Osteocyte (in vitro differentiated cells): ENCODE data around the gene TMEM185A. TPM values are rescaled to one million over a fixed set of nuclear protein-coding genes. Genes with fewer than 3 reads are reported as not detected.

Experiments
- DNase-seq: peaks from one replicate; pipeline ENCODE4 v3.0.0; 2021; ENCODE audit warnings: mixed read lengths; ENCODE audit not compliant: unreplicated experiment; ENCODE audit errors: extremely low spot score
- H3K27ac Mint-ChIP-seq: one replicate; pipeline ENCODE4 v1.8.0; 2021; ENCODE audit warnings: mild to moderate bottlenecking, mixed read lengths; ENCODE audit not compliant: unreplicated experiment
- H3K27me3 Mint-ChIP-seq: one replicate; pipeline ENCODE4 v1.8.0; 2021; ENCODE audit warnings: mixed read lengths; ENCODE audit not compliant: unreplicated experiment
- H3K36me3 Mint-ChIP-seq: one replicate; pipeline ENCODE4 v1.8.0; 2021; ENCODE audit warnings: mixed read lengths; ENCODE audit not compliant: unreplicated experiment
- H3K4me1 Mint-ChIP-seq: one replicate; pipeline ENCODE4 v1.8.0; 2021; ENCODE audit warnings: mixed read lengths; ENCODE audit not compliant: unreplicated experiment
- H3K4me3 Mint-ChIP-seq: one replicate; pipeline ENCODE4 v1.8.0; 2021; ENCODE audit warnings: mild to moderate bottlenecking, moderate library complexity, mixed read lengths; ENCODE audit not compliant: unreplicated experiment
- H3K9me3 Mint-ChIP-seq: one replicate; pipeline ENCODE4 v1.8.0; 2021; ENCODE audit warnings: mixed read lengths; ENCODE audit not compliant: unreplicated experiment
- CTCF ChIP-seq: fragments of 200-600 bp; sonication (generic); IDR thresholded peaks from 2 replicates; pipeline ENCODE4 v1.5.0; 2021; ENCODE audit warnings: antibody characterized with exemption, mild to moderate bottlenecking, moderate library complexity
- total RNA-seq: library from RNA; stranded (reverse); gene quantifications from 2 replicates; pipeline ENCODE4 v1.2.1, GENCODE V29; 2021

TMEM185A gene
- total RNA-seq, 1 donor from 2014 or later, result 26.5 TPM

GRCh38 chrX:149641835-149642234 lies 10.2 kb upstream of the TMEM185A start:
- H3K36me3 Mint-ChIP-seq, result no peaks in the 10 kb centered on the region
- peaks cover 5% of the 10 kb centered on the region for H3K27me3 Mint-ChIP-seq
- H3K4me1 Mint-ChIP-seq, result no peaks in the 10 kb centered on the region
- H3K27ac Mint-ChIP-seq, result no peak overlapping the region
- no peak overlapping the region for H3K4me3 Mint-ChIP-seq
- peaks cover 15% of the 10 kb centered on the region for H3K9me3 Mint-ChIP-seq
- no peak for TF ChIP-seq CTCF
- no peak for DNase-seq

GRCh38 chrX:149641432-149641831 lies 9.8 kb upstream of the TMEM185A start:
- TF ChIP-seq CTCF, result no peak
- no peak overlapping the region for H3K4me3 Mint-ChIP-seq
- H3K36me3 Mint-ChIP-seq, result no peaks in the 10 kb centered on the region
- H3K4me1 Mint-ChIP-seq, result no peaks in the 10 kb centered on the region
- peaks cover 5% of the 10 kb centered on the region for H3K27me3 Mint-ChIP-seq
- no peak overlapping the region for H3K27ac Mint-ChIP-seq
- H3K9me3 Mint-ChIP-seq, result peaks cover 15% of the 10 kb centered on the region
- no peak for DNase-seq

- Mint-ChIP-seq H3K9me3 (peaks cover 15% of the 10 kb centered on the region), H3K4me1 (no peaks in the 10 kb centered on the region), H3K4me3 (no peak overlapping the region), H3K27ac (no peak overlapping the region), H3K27me3 (peaks cover 13% of the 10 kb centered on the region), H3K36me3 (no peaks in the 10 kb centered on the region)
- TF ChIP-seq CTCF, result no peak
- no peak for DNase-seq
Observed at GRCh38 chrX:149639568-149639967, 8.0 kb upstream of the TMEM185A start.

GRCh38 chrX:149638860-149639259 lies 7.3 kb upstream of the TMEM185A start:
- Mint-ChIP-seq H3K4me3 (no peak overlapping the region), H3K36me3 (no peaks in the 10 kb centered on the region), H3K4me1 (no peaks in the 10 kb centered on the region), H3K9me3 (peaks cover 15% of the 10 kb centered on the region), H3K27me3 (peaks cover 15% of the 10 kb centered on the region), H3K27ac (no peak overlapping the region)
- no peak for TF ChIP-seq CTCF
- no peak for DNase-seq

- Mint-ChIP-seq H3K4me3 (no peak overlapping the region), H3K27ac (no peak overlapping the region), H3K4me1 (peaks cover 17% of the 10 kb centered on the region), H3K27me3 (peaks cover 12% of the 10 kb centered on the region), H3K9me3 (peaks cover 6% of the 10 kb centered on the region), H3K36me3 (no peaks in the 10 kb centered on the region)
- DNase-seq, result no peak
- TF ChIP-seq CTCF, result no peak
Observed at GRCh38 chrX:149633511-149633910, 1.9 kb upstream of the TMEM185A start.
